ENCODE data around the gene LRRC42.

LRRC42 gene, protein sequence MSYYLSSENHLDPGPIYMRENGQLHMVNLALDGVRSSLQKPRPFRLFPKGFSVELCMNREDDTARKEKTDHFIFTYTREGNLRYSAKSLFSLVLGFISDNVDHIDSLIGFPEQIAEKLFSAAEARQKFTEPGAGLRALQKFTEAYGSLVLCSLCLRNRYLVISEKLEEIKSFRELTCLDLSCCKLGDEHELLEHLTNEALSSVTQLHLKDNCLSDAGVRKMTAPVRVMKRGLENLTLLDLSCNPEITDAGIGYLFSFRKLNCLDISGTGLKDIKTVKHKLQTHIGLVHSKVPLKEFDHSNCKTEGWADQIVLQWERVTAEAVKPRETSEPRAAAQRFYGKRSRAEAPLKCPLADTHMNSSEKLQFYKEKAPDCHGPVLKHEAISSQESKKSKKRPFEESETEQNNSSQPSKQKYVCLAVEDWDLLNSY

DNA sequence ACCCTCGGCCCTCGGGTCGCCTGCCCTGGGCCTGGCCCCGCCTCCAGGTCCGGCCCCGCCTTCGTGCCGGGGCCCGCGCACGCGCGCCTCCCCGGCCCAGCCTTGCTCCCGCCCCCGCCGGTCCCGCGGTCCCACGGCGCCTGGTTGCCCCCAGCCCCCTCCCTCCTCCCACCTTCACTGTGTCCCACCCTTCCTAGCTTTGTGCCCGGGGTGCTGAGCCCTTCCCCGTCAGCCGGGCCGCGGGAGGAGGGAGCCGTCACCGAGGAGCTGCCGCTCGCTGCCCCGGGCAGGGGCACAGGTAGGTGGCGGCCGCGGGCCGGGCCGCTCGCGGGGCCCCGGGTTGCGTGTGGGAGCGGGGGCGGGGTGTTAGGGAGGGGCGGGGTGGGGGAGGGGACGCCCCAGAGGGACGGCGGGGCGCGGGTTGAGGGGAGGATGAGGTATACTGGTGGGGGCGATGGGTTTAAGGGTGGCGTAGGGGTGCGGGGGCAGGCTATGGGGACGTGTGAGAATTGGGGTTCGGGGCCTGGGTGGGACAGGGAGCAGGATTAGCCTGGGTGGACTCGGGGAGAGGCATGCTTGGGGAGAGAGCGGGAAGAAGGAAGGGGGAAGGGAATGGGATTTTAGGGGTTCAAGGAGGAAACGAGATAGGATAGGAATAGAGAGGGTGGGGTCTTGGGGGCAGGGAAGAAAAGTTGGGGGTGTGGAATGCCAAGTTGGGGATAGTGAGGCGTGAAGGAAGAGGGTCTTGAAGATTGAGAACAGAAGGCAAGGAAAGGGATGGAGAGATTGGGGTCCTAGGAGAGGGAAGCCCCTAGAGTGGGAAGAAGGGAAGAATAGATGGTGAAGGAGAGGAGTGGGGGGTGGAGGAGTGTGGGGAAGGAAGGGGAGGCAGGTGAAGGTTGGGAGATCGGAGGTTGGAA, at the start of gene LRRC42:
TSS of gene LRRC42 (plus strand) at position 99 of the 920 bp plus-strand sequence. CDS start 5,650 bp downstream, outside the sequence.
- TF ChIP-seq, protein P1, sequence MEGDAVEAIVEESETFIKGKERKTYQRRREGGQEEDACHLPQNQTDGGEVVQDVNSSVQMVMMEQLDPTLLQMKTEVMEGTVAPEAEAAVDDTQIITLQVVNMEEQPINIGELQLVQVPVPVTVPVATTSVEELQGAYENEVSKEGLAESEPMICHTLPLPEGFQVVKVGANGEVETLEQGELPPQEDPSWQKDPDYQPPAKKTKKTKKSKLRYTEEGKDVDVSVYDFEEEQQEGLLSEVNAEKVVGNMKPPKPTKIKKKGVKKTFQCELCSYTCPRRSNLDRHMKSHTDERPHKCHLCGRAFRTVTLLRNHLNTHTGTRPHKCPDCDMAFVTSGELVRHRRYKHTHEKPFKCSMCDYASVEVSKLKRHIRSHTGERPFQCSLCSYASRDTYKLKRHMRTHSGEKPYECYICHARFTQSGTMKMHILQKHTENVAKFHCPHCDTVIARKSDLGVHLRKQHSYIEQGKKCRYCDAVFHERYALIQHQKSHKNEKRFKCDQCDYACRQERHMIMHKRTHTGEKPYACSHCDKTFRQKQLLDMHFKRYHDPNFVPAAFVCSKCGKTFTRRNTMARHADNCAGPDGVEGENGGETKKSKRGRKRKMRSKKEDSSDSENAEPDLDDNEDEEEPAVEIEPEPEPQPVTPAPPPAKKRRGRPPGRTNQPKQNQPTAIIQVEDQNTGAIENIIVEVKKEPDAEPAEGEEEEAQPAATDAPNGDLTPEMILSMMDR (conservative IDR thresholded peaks at IDR 0.05): peak; percentile 58
- H3K27ac ChIP-seq: peak within 1 kb of the TSS; percentile 77

DNA sequence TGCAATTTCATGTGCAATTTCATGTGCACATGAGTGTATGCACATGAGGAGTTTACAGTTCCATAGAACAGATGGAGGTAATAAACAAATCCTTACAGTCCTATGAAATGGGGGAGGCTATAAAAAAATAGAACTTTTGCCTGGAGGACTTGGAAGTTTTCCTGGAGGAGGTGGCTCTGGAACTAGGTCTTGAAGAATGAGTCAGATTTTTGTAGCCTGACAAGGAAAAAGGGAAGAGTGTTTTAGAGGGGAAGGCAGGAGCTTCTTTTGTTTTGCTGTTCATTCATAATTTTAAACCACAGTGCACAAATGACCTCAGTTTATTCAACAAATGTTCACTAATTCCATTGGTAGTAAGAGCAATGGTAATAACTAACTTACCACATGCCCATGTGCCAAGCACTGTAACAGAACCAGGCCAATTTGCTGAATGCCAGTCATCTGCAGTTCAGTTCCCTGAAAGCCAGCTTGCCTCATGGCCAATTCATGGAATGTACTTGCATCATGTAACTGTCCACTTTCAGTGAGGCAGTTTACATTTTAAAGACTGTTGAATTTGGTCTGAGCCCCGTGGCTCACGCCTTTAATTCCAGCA, 49.4 kb upstream of the LRRC42 start:
- TF ChIP-seq, protein P1 (conservative IDR thresholded peaks at IDR 0.05): no peak
- H3K27ac ChIP-seq: no peak overlapping the region

DNA sequence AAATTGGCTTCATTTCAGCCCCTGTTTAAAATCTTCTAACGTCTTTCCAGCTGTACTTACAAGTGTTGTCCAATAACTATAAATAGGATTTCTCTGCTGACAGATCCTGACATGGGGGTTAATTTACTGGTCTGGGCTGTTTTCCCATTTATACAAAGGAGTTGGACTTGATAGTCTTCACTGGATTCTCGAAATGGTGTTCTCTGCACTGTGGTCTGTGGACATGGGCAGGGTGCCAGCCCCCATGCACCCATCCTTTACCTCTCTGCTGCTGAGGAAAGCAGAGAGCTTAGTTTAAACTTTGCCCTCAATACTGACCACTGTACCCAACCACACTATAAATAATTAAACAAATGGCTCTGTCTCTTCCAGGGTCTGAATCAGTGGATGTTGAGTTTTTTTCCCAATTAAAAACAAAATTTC, 46.9 kb upstream of the LRRC42 start:
- TF ChIP-seq, protein P1 (conservative IDR thresholded peaks at IDR 0.05): no peak
- peak overlapping the region; percentile 87 for H3K27ac ChIP-seq

DNA sequence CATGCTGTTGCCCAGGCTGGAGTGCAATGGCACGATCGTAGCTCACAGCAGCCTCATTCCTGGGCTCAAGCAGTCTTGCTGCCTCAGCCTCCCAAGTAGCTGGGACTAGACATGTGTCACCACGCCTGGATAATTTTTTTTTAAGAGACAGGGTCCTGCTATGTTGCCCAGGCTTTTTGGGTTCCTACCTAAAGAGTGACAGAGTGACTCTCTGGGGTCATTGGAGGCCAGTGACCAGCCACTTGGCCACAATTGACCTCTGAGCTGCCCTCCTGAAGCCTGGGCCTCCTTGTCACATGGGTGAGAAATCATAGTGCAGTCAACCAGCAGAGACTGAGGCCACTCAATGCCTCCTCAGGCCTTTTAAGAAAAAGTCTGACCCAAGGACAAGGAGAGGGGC, 46.4 kb upstream of the LRRC42 start:
- H3K27ac ChIP-seq: peak overlapping the region; percentile 87
- TF ChIP-seq, protein P1 (conservative IDR thresholded peaks at IDR 0.05): no peak

DNA sequence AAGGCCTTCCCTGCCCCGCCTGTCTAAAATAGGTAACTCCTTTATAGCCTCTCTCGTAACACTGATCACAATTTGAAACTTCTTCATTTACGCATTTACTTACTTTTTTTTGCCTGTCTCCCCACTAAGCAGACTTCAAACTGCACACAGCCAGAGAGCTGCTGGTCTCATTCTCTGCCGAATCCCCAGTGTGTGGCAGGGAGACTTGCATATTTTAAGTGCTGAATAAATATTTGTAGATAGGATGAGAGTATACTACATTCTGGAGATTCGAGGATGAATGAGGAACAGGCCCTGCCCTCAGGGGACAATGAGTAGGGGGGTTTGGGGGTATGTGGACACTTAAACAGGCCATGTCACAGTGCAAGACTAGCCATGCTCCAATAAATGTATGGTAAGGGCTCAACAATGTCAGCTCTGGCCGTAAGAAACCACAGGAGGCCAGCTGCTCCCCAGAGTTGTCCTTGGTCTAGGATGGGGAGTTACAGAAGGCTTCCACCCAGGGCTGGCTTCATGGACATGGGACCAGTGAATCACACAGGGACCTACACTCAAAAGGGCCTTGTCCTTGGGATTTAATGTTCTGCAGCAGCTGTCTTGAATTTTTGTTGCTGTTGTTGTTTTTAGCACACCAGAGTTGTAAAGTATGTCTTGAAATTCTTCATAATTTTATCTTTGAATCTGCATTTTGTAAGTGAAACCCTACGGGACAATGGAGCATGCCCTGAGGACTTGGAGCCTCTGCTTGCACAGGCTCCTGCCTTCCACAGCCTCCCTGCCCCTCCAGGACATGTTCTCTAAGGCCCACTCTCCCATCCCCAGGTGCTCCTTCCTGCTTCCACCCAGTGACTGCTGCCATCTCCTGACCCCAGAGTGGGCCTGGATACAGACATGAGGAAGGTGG, 43.7 kb upstream of the LRRC42 start:
- H3K27ac ChIP-seq: peak overlapping the region; percentile 11; the same call in 1 of the 2 replicates
- TF ChIP-seq, protein P1 (conservative IDR thresholded peaks at IDR 0.05): no peak

DNA sequence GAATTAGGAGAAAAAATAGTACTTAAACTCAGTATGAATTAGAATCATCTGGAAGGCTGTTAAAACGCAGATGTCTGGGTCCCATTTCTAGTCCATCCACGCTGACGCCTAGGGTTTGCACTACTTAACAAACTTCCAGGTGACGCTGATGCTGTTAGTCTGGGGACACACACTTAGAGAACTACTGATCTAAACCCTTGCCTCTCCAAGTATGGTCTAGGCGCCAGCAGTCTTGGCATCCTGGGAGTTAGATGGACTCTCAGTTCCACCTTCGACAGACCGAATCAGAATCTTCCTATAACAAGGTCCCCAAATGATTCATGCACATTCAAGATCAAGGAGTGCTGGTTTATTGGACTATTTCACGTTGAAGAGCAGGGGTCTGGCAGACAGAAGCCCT, 40.6 kb upstream of the LRRC42 start:
- no peak overlapping the region for H3K27ac ChIP-seq
- TF ChIP-seq, protein P1 (conservative IDR thresholded peaks at IDR 0.05): no peak

All from VCaP (cell line).